A549 (cell line): ENCODE measurements around the gene SMIM32. TPM values are rescaled to one million over a fixed set of nuclear protein-coding genes. Genes with fewer than 3 reads are reported as not detected.

Experiments
- ATAC-seq, 2 experiments: fragments of 200-7000 bp in 1 of 2; fragments of >200 bp in 1 of 2; cut with Nextera tagmentation in 1 of 2; cut with Tn5 transposase in 1 of 2; 3 replicates each; pipeline versions ENCODE4 v1.8.0 to v1.9.1; 2018 to 2020; ENCODE audit warnings: mild to moderate bottlenecking in 1 of 2, moderate library complexity in 1 of 2
- CTCF ChIA-PET: fragments of 300-600 bp; sonication (Branson Sonifier 250); formaldehyde crosslinking; extraction: SDS; loops from one replicate; lab custom pipeline; 2021; ENCODE audit warnings: antibody characterized with exemption, inconsistent platforms; lab: Yijun Ruan, JAX
- POLR2A ChIA-PET: fragments of 350-600 bp; formaldehyde crosslinking; extraction: SDS; loops from one replicate; lab custom pipeline; 2021; ENCODE audit warnings: antibody characterized with exemption, inconsistent platforms; lab: Yijun Ruan, JAX
- DNase-seq, 2 experiments: peaks; one replicate each; pipeline versions ENCODE4 v3.0.0 to v3.0.0-alpha.2; 2011 to 2016; ENCODE audit warnings: low read depth in 1 of 2, low spot score in 1 of 2
- FAIRE-seq: peaks from 2 replicates; lab custom pipeline; 2011; peaks lifted over from hg19 to GRCh38; lab: Jason Lieb, UNC
- H3K27ac ChIP-seq, 2 experiments: fragments of >200 bp; sonication (Bioruptor Twin); formaldehyde crosslinking; 3 replicates each; pipeline ENCODE4 v1.5.1; 2016 to 2017
- H3K4me1 ChIP-seq: fragments of >200 bp; sonication (Bioruptor Twin); formaldehyde crosslinking; 3 replicates; pipeline ENCODE4 v1.6.1; 2016
- H3K4me2 ChIP-seq: fragments of >200 bp; sonication (Bioruptor Twin); formaldehyde crosslinking; 3 replicates; pipeline ENCODE4 v1.6.1; 2016
- H3K4me3 ChIP-seq: fragments of >200 bp; sonication (Bioruptor Twin); formaldehyde crosslinking; 3 replicates; pipeline ENCODE4 v1.5.1; 2016
- H3K9me3 ChIP-seq: fragments of >200 bp; sonication (Bioruptor Twin); formaldehyde crosslinking; 3 replicates; pipeline ENCODE4 v1.6.1; 2016
- BHLHE40 ChIP-seq: IDR thresholded peaks from 2 replicates; pipeline ENCODE4 v1.6.1; 2012; ENCODE audit warnings: low read depth, low read length, inconsistent platforms
- CBX8 ChIP-seq: fragments of 200-600 bp; sonication (generic); IDR thresholded peaks from 2 replicates; pipeline ENCODE4 v1.6.1; 2016
- EHF ChIP-seq: fragments of 250-450 bp; sonication (Bioruptor Pico); IDR thresholded peaks from 2 replicates; pipeline ENCODE4 v1.5.0; 2020; ENCODE audit warnings: mild to moderate bottlenecking
- GATA3 ChIP-seq: IDR thresholded peaks from 2 replicates; pipeline ENCODE4 v1.6.1; 2012; ENCODE audit warnings: borderline replicate concordance
- HOXA7 ChIP-seq: fragments of 250-450 bp; sonication (Bioruptor Pico); IDR thresholded peaks from 2 replicates; pipeline ENCODE4 v1.5.0; 2020; ENCODE audit warnings: mild to moderate bottlenecking, moderate library complexity
- HOXB13 ChIP-seq: fragments of 250-450 bp; sonication (Bioruptor Pico); IDR thresholded peaks from 2 replicates; pipeline ENCODE4 v1.5.0; 2020; ENCODE audit warnings: low read depth, mild to moderate bottlenecking, moderate library complexity
- JUN ChIP-seq, 2 experiments: fragments of >200 bp; sonication (Bioruptor Twin); formaldehyde crosslinking; IDR thresholded peaks; 2 replicates in 1 of 2; 3 replicates in 1 of 2; pipeline ENCODE4 v1.6.1; 2016 to 2017
- KDM5A ChIP-seq: fragments of 200-600 bp; sonication (generic); IDR thresholded peaks from 2 replicates; pipeline ENCODE4 v1.6.1; 2016; ENCODE audit warnings: antibody characterized with exemption, mild to moderate bottlenecking
- MAFK ChIP-seq: fragments of 450-650 bp; IDR thresholded peaks from 2 replicates; pipeline ENCODE4 v1.6.1; 2014; ENCODE audit not compliant: partially characterized antibody
- NPAS2 ChIP-seq: fragments of 250-450 bp; sonication (Bioruptor Pico); IDR thresholded peaks from 2 replicates; pipeline ENCODE4 v1.8.0; 2022; ENCODE audit warnings: mild to moderate bottlenecking, moderate library complexity, borderline replicate concordance
- NR3C1 ChIP-seq: fragments of >200 bp; sonication (Bioruptor Twin); formaldehyde crosslinking; IDR thresholded peaks from 3 replicates; pipeline ENCODE4 v1.6.1; 2017
- PHF8 ChIP-seq: fragments of 200-600 bp; sonication (generic); IDR thresholded peaks from 2 replicates; pipeline ENCODE4 v1.6.1; 2016; ENCODE audit warnings: low read depth, mild to moderate bottlenecking, antibody characterized with exemption, moderate library complexity, borderline replicate concordance
- POLR2A ChIP-seq: IDR thresholded peaks from 2 replicates; pipeline ENCODE4 v1.6.1; 2012; ENCODE audit warnings: mild to moderate bottlenecking, low read length
- RAD21 ChIP-seq, 2 experiments: fragments of >200 bp in 1 of 2; sonication (Bioruptor Twin) in 1 of 2; formaldehyde crosslinking in 1 of 2; IDR thresholded peaks in 1 of 2; conservative IDR thresholded peaks in 1 of 2; 2 replicates in 1 of 2; 3 replicates in 1 of 2; pipeline ENCODE4 v1.6.1; 2012 to 2018; ENCODE audit warnings: inconsistent platforms in 1 of 2
- RARB ChIP-seq: fragments of 250-450 bp; sonication (Bioruptor Pico); IDR thresholded peaks from 2 replicates; pipeline ENCODE4 v1.8.0; 2021; ENCODE audit warnings: mild to moderate bottlenecking, moderate library complexity
- RNF2 ChIP-seq: fragments of 200-600 bp; sonication (generic); IDR thresholded peaks from 2 replicates; pipeline ENCODE4 v1.6.1; 2016; ENCODE audit warnings: low read depth, mild to moderate bottlenecking, antibody characterized with exemption, moderate library complexity, borderline replicate concordance
- SREBF2 ChIP-seq: fragments of 450-650 bp; IDR thresholded peaks from 2 replicates; pipeline ENCODE4 v1.6.1; 2014; ENCODE audit warnings: mild to moderate bottlenecking, moderate library complexity
- TP53 ChIP-seq: fragments of 250-450 bp; sonication (Bioruptor Pico); IDR thresholded peaks from 2 replicates; pipeline ENCODE4 v1.5.0; 2021; ENCODE audit warnings: mild to moderate bottlenecking, moderate library complexity
- ZC3H11A ChIP-seq: fragments of 450-650 bp; IDR thresholded peaks from 2 replicates; pipeline ENCODE4 v1.6.1; 2014; ENCODE audit warnings: antibody characterized with exemption, mild to moderate bottlenecking
- ZFP36 ChIP-seq: fragments of 450-650 bp; IDR thresholded peaks from 2 replicates; pipeline ENCODE4 v1.6.1; 2014; ENCODE audit warnings: borderline replicate concordance; ENCODE audit not compliant: partially characterized antibody
- ZNF302 ChIP-seq: fragments of 250-450 bp; sonication (Bioruptor Pico); IDR thresholded peaks from 2 replicates; pipeline ENCODE4 v1.9.0; 2021; ENCODE audit warnings: inconsistent platforms, mild to moderate bottlenecking, moderate library complexity
- WGBS: methylation state at CpG from one replicate; pipeline ENCODE4 v1.1.6; 2017; ENCODE audit errors: missing lambda C conversion rate; 5-methylcytosine and 5-hydroxymethylcytosine counted together
- polyA plus RNA-seq, 4 experiments: library from polyadenylated mRNA; depleted of rRNA in 3 of 4; stranded (reverse); fragments of >200 nt; fragmentation: RNase III in 1 of 4; extraction: RNeasy Plus Mini Kit Qiagen cat#74134 plus additional on column Dnase treatment in 1 of 4; gene quantifications; 2 replicates in 3 of 4; 3 replicates in 1 of 4; pipeline ENCODE4 v1.2.3, GENCODE V29; 2011 to 2017
- TF ChIP-seq, protein P1 (sequence below): fragments of 200-600 bp; sonication (generic); IDR thresholded peaks from 2 replicates; pipeline ENCODE4 v1.6.1; 2016; ENCODE audit warnings: antibody characterized with exemption, mild to moderate bottlenecking, moderate library complexity
- TF ChIP-seq, protein P2 (sequence below): IDR thresholded peaks from 2 replicates; pipeline ENCODE4 v1.6.1; 2012; ENCODE audit warnings: low read depth, borderline replicate concordance
- TF ChIP-seq, protein P3 (sequence below): fragments of >200 bp; sonication (Bioruptor Twin); formaldehyde crosslinking; IDR thresholded peaks from 3 replicates; pipeline ENCODE4 v1.5.1; 2016
- TF ChIP-seq, protein P4 (sequence below): fragments of 250-450 bp; sonication (Bioruptor Pico); IDR thresholded peaks from 2 replicates; pipeline ENCODE4 v1.5.0; 2020; ENCODE audit warnings: low read depth, mild to moderate bottlenecking, moderate library complexity

Gene SMIM32
- polyA plus RNA-seq, 2 of the 4 experiments (the other 2 are of a cell fraction): not detected

DNA sequence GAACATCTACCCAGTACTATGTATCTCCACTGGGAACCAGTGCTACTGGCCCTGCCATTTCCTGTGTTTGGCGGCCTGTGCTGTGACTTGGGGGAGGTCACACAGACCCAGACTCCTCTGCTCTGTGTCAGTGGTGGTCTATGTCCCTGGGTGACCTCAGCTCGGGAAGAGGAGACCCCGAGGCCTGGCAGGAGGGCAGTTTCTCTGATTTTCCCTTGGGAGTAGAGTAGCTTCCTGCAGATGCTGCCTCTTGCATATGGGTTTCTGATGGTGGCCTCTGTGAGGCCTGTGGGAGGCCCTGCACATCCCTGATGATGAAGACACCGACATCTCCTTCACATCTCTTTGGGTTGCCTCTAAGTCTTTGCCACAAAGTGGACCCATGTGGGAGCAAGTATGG lies 13.0 kb upstream of the SMIM32 start:
- ATAC-seq (no peak), DNase-seq (no peak), FAIRE-seq (no peak)
- no peak overlapping the region for H3K4me2 ChIP-seq
- 64% methylated on average over 3 of the region's 4 CpGs for WGBS
- no peak overlapping the region for H3K4me3 ChIP-seq
- TF ChIP-seq, protein P1, sequence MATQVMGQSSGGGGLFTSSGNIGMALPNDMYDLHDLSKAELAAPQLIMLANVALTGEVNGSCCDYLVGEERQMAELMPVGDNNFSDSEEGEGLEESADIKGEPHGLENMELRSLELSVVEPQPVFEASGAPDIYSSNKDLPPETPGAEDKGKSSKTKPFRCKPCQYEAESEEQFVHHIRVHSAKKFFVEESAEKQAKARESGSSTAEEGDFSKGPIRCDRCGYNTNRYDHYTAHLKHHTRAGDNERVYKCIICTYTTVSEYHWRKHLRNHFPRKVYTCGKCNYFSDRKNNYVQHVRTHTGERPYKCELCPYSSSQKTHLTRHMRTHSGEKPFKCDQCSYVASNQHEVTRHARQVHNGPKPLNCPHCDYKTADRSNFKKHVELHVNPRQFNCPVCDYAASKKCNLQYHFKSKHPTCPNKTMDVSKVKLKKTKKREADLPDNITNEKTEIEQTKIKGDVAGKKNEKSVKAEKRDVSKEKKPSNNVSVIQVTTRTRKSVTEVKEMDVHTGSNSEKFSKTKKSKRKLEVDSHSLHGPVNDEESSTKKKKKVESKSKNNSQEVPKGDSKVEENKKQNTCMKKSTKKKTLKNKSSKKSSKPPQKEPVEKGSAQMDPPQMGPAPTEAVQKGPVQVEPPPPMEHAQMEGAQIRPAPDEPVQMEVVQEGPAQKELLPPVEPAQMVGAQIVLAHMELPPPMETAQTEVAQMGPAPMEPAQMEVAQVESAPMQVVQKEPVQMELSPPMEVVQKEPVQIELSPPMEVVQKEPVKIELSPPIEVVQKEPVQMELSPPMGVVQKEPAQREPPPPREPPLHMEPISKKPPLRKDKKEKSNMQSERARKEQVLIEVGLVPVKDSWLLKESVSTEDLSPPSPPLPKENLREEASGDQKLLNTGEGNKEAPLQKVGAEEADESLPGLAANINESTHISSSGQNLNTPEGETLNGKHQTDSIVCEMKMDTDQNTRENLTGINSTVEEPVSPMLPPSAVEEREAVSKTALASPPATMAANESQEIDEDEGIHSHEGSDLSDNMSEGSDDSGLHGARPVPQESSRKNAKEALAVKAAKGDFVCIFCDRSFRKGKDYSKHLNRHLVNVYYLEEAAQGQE: no peak
- TF ChIP-seq CBX8 (no peak), GATA3 (no peak), ZFP36 (no peak), JUN (IDR thresholded peaks at IDR 0.05) (no peak), MAFK (no peak), BHLHE40 (no peak), ZC3H11A (no peak), EHF (CRISPR knock-in tag) (no peak), RNF2 (no peak)
- TF ChIP-seq, protein P2, sequence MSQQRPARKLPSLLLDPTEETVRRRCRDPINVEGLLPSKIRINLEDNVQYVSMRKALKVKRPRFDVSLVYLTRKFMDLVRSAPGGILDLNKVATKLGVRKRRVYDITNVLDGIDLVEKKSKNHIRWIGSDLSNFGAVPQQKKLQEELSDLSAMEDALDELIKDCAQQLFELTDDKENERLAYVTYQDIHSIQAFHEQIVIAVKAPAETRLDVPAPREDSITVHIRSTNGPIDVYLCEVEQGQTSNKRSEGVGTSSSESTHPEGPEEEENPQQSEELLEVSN: no peak
- no peaks in the 10 kb centered on the region for H3K4me1 ChIP-seq
- H3K27ac ChIP-seq: no peak overlapping the region
- POLR2A ChIA-PET: no interaction called here
- H3K9me3 ChIP-seq: no peaks in the 10 kb centered on the region
- CTCF ChIA-PET: interaction anchor here (0.9 to 2.0 kb wide), 3 partner anchors 8 to 318 kb away, joined by 3 to 9 read pairs (median 4); no protein-coding TSS in a partner anchor

DNA sequence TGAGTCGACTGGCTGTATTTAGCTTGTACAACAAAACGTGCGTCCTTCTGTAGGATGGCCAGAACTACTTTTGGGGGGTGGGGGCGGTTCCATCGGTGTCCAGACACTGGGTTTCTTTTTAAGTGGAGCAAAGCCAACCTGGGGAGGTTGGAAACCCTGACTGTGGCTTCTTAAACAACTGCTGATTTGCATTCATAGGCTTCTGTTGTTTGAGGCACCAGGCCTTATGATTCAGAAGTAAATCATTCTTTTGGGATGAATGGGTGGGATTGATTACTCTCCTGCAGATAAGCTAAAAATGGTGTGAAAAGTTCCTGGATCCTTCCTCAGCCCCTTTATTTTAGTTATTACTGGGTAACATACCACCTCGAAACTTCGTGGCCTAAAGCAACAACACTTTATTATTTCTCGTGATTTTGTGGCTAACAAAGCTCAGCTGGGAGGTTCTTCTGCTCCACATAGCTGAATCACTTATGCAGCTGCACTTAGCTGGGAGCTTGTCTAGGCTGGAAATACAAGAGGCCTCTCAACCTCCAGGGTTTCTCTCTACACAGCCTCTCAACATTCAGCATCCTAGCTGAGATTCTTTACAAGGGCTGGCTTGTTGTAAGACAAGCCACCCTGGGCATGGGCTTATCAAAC lies 12.2 kb upstream of the SMIM32 start:
- CTCF ChIA-PET: interaction anchor here (0.9 to 2.0 kb wide), 4 partner anchors 9 to 317 kb away, joined by 3 to 9 read pairs (median 4); partner anchors contain the start of gene SMAD5

More for the DNA sequence above, 12.2 kb upstream of the SMIM32 start:
- Histone ChIP-seq H3K27ac (no peak overlapping the region), H3K4me1 (no peaks in the 10 kb centered on the region), H3K9me3 (no peaks in the 10 kb centered on the region), H3K4me2 (no peak overlapping the region), H3K4me3 (no peak overlapping the region)
- no peak for TF ChIP-seq RNF2
- TF ChIP-seq, protein P3, sequence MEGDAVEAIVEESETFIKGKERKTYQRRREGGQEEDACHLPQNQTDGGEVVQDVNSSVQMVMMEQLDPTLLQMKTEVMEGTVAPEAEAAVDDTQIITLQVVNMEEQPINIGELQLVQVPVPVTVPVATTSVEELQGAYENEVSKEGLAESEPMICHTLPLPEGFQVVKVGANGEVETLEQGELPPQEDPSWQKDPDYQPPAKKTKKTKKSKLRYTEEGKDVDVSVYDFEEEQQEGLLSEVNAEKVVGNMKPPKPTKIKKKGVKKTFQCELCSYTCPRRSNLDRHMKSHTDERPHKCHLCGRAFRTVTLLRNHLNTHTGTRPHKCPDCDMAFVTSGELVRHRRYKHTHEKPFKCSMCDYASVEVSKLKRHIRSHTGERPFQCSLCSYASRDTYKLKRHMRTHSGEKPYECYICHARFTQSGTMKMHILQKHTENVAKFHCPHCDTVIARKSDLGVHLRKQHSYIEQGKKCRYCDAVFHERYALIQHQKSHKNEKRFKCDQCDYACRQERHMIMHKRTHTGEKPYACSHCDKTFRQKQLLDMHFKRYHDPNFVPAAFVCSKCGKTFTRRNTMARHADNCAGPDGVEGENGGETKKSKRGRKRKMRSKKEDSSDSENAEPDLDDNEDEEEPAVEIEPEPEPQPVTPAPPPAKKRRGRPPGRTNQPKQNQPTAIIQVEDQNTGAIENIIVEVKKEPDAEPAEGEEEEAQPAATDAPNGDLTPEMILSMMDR: no peak
- TF ChIP-seq BHLHE40: no peak
- TF ChIP-seq TP53 (CRISPR knock-in tag): no peak
- no peak for TF ChIP-seq HOXB13
- no peak for TF ChIP-seq NPAS2 (CRISPR knock-in tag)
- TF ChIP-seq SREBF2: no peak
- no peak for TF ChIP-seq KDM5A
- TF ChIP-seq RAD21 (conservative IDR thresholded peaks at IDR 0.05 in 1 of 2, IDR thresholded peaks at IDR 0.05 in 1 of 2): no peak
- no peak for TF ChIP-seq PHF8
- TF ChIP-seq RARB (CRISPR knock-in tag): no peak
- TF ChIP-seq POLR2A: no peak
- TF ChIP-seq HOXA7 (CRISPR knock-in tag): no peak
- TF ChIP-seq ZNF302 (CRISPR knock-in tag): no peak
- TF ChIP-seq, protein P4, sequence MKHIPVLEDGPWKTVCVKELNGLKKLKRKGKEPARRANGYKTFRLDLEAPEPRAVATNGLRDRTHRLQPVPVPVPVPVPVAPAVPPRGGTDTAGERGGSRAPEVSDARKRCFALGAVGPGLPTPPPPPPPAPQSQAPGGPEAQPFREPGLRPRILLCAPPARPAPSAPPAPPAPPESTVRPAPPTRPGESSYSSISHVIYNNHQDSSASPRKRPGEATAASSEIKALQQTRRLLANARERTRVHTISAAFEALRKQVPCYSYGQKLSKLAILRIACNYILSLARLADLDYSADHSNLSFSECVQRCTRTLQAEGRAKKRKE: no peak
- no peak for TF ChIP-seq NR3C1
- ATAC-seq: no peak
- FAIRE-seq: no peak
- DNase-seq: no peak
- WGBS: 91% methylated on average over 8 of the region's 8 CpGs
- POLR2A ChIA-PET: no interaction called here
